GM18951 (cell line): Measurements from ENCODE around the gene ADAMTSL5.

ENCODE experiments used
- POLR2A ChIP-seq: IDR thresholded peaks from 4 replicates; pipeline ENCODE4 v1.6.1; 2011; ENCODE audit warnings: mild to moderate bottlenecking; ENCODE audit not compliant: insufficient read length, insufficient read depth; ENCODE audit errors: extremely low read depth
- in situ Hi-C: fragments of 300-500 bp; cut with MboI; formaldehyde crosslinking; loops from one replicate; pipeline ENCODE4 v1.12.0; 2022; ENCODE audit warnings: low sequenced_read_pairs, mixed read lengths, inconsistent platforms; ENCODE audit not compliant: unreplicated experiment

The ADAMTSL5 gene

DNA sequence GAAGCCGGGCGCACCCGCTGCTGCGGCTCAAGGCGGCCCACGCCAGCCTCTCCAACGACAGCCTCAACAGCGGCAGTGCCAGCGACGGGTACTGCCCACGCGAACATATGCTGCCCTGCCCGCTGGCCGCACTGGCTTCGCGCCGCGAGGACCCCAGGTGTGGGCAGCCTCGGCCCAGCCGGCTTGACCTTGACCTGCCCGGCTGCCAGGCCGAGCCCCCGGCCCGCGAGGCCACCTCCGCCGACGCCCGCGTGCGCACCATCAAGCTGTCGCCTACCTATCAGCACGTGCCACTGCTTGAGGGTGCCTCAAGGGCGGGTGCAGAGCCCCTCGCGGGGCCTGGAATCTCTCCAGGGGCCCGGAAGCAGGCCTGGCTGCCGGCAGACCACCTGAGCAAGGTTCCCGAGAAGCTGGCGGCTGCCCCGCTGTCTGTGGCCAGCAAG is 46.8 kb downstream of the ADAMTSL5 start:
- TF ChIP-seq POLR2A = no peak
- in situ Hi-C loops = no loop called here

DNA sequence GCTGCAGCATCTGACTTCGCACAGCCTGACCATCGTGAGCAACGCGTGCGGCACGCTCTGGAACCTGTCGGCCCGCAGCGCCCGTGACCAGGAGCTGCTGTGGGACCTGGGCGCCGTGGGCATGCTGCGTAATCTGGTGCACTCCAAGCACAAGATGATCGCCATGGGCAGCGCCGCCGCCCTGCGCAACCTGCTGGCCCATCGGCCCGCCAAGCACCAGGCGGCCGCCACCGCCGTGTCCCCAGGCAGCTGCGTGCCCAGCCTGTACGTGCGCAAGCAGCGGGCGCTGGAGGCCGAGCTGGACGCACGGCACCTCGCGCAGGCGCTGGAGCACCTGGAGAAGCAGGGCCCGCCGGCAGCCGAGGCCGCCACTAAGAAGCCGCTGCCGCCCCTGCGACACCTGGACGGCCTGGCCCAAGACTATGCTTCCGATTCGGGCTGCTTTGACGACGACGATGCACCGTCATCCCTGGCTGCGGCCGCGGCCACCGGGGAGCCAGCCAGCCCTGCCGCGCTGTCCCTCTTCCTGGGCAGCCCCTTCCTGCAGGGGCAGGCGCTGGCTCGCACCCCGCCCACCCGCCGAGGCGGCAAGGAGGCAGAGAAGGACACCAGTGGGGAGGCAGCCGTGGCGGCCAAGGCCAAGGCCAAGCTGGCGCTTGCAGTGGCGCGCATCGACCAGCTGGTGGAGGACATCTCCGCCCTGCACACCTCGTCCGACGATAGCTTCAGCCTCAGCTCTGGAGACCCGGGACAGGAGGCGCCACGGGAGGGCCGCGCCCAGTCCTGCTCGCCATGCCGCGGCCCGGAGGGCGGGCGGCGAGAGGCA is 47.4 kb downstream of the ADAMTSL5 start:
- in situ Hi-C loops = no loop called here
- no peak for TF ChIP-seq POLR2A

DNA sequence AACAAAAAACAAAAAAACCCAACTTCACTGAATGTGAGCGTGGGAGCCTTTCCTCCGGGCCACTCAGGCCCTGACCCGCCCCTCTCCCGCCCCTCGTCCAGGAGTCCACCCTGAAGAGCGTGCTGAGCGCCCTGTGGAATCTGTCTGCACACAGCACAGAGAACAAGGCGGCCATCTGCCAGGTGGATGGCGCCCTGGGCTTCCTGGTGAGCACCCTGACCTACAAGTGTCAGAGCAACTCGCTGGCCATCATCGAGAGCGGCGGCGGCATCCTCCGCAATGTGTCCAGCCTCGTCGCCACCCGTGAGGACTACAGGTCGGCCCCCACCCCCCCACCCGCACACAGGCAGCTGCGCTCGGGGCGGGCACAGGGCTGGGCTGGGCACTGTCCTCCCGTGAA is 51.0 kb downstream of the ADAMTSL5 start:
- no peak for TF ChIP-seq POLR2A
- in situ Hi-C loops = no loop called here

DNA sequence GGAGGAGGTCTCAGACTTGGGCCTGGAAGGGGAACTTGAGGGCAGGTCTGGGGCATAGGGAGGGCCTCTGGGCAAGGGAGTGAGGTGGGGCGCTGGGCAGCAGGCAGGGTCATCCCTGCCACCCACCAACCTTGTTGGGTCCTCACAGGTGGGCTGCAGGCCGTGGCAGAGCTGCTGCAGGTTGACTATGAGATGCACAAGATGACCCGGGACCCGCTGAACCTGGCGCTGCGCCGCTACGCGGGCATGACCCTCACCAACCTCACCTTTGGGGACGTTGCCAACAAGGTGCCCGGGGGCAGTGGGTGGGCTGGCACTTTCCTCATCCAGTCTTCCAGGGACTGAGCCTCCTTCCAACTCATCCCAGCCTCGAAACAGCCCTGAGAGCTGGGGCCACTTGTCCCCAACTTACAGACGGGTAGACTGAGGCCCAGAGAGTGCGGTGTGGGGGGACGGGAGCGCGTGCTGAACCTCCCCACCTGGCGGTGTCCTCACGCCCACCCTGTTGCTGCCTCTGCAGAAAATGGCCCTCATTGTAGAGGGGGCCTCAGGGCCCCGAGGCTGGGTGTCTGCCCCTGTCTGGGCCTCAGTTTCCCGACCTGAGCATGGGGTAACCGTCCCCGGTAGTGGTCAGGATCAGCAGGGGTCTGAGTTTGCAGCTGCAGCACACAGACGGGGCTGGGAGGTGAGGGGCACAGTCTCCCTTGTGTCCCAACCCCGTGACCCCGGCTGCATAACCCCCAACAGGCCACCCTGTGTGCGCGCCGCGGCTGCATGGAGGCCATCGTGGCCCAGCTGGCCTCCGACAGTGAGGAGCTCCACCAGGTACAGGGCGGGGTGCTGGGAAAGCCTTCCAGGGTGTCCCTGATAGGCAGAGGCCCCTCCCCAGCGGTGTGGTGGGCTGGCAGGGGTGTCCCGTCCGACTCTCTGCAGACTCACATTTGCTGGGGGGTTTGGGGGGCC is 52.5 kb downstream of the ADAMTSL5 start:
- TF ChIP-seq POLR2A = no peak
- in situ Hi-C loops = no loop called here

DNA sequence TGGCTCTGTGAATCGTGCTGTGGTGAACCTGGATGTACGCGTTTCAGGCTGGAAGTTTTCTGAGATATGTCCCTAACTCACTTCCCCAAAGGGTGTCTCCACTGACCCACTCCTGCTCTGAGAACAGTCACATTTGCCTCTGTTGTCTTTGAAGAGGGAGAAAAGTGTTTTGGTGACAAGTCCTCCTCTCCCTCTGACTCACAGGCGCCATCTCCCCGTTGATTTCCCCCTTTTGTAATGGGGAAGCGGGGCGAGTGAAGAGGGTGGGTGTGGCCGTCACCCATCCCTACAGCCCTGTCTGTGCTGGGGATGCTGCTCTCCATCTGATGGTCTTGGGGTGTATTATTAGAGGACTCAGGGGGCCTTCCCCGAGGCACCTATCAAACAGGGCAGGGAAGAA is 53.3 kb downstream of the ADAMTSL5 start:
- in situ Hi-C loops = no loop called here
- no peak for TF ChIP-seq POLR2A

DNA sequence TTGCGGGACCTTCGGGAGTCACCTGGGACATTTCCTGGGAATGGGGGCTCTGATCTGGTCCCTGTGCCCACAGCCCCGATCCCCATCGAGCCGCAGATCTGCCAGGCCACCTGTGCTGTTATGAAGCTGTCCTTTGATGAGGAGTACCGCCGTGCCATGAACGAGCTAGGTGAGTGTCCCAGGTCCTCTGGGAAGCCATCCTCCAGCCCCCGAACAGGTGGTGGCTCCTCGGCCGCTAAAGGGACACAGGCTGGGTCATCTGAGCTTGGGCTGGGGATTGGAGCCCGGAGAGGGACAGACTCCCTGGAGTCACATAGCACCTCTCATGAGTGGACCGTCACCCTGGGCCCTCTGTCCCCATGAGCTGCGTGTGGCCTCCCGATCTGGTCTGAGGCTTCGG is 54.9 kb downstream of the ADAMTSL5 start:
- TF ChIP-seq POLR2A = no peak
- in situ Hi-C loops = no loop called here

DNA sequence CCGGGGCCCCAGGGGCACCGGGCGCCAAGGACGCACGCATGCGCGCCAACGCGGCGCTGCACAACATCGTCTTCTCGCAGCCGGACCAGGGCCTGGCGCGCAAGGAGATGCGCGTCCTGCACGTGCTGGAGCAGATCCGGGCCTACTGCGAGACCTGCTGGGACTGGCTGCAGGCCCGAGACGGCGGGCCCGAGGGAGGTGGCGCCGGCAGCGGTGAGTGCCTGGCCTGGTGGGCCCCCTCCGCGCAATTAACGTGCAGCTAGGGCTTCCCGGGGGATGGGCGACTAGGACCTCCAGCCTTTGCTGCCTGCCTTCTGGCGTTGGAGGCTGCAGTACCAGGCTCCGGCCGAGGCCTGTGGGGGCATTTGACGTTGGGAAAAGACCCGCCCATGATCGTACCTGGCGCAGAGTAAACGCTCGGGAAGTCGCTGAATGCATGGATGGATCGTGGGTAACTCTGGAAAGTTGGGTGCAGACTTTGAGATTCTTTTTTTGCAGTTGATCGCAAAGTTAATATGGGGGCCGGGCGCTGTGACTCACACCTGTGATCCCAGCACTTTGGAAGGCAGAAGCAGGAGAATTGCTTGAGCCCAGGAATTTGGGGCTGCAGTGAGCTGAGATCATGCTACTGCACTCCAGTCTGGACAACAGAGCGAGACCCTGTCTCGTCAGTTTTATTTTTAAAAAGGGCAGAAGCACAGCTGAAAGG is 55.6 kb downstream of the ADAMTSL5 start:
- in situ Hi-C loops = no loop called here
- TF ChIP-seq POLR2A = no peak

DNA sequence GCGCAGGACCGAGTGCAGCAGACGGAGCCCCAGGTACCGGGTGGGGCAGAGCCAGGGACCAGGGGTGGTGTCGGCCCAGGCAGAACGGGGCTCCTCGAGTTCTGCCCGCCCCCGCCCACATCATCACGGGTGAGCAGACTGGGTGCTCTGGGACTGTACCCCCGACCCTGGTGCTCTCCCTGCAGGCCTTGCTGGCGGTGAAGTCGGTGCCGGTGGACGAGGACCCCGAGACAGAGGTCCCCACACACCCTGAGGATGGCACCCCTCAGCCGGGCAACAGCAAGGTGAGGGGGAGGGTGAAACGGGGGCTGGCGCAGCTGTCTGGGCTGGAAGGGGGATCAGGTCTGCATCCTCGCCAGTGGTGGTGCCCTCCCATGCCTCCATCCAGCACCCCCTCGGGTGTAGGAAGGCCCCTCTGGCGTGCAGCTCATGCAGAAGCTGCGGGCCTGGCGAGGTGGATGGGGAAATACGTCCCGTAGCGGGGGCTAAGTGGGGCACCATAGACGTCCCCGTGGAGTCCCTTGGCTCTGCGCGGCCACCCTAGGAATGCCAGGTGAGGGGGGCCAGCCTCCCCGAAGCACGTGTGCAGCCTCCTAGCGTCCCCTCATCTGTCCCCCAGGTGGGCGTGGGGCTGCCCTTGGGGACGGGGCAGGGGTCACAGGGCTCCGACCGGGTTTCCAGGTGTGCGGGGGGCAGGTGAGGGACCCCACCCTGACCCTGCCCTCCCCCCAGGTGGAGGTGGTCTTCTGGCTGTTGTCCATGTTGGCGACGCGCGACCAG is 56.5 kb downstream of the ADAMTSL5 start:
- no peak for TF ChIP-seq POLR2A
- in situ Hi-C loops = no loop called here

DNA sequence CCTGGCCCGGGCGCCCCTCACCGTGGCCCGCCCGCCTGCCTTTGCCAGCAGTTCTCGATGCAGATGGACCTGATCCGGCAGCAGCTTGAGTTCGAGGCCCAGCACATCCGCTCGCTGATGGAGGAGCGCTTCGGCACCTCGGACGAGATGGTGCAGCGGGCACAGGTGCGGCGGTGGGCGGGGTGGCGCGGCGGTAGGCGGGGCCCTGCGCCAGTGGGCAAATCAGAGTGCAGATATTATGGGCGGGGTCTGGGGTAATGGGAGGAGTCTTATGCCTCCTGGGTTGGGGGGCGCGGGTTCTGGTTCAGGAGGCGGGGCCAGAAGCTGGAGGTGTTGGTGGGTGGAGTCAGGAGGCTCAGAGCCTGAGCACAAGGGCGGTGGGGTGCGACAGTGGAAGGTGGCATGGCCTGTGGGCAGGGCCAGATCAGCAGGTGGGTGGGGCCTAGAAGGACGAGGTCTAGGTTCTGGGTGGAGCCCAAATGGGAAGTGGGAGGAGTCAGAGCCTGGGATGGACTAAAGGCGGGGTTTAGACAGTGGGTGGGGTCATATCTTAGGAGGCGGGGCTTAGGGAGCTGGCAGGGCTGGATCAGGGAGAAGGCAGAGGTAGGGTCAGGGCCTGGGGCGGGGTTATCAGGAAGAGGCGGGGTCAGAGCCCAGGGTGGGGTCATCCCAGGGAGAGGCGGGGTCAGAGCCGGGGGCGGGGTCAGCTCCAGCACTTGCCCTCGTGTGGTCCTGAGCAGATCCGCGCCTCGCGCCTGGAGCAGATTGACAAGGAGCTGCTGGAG is 57.3 kb downstream of the ADAMTSL5 start:
- TF ChIP-seq POLR2A = no peak
- in situ Hi-C loops = no loop called here
